ENCODE results near the gene PSG1. TPM values are rescaled to one million over a fixed set of nuclear protein-coding genes. Genes with fewer than 3 reads are reported as not detected.
"Not testable (repeated sequence)": the region's sequence is repeated elsewhere in the genome, so short reads cannot be mapped to it uniquely, and the experiment has no call there.

The PSG1 gene
- total RNA-seq, 2 experiments from 2014 or later: not detected

DNA sequence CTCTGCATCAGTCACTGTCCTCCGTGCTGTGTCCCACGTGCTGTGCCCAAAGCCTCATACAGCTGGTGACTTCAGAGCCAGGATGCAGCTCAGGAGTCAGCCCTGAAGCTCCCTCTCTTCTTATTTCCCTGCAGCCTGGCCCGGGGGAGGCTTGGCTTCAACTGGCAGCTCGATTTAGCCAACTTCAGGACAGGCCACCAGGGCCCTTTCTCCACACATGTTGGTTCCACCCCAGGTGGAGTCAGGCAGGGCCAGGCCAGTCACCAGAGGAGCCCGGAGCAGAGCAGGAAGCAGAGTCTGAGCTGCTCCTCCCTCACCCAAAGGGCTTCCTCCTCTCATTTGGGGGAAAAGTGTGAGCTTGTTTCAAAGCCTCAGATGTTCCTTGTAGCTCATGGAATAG, 26.6 kb upstream of the PSG1 start:
- H3K4me3 Mint-ChIP-seq; H3K4me1 Mint-ChIP-seq (ENCODE audit: low read depth): not testable (repeated sequence)

GRCh38 chr19:42900561-42900960, 21.0 kb upstream of the PSG1 start:
- H3K4me3 Mint-ChIP-seq; POLR2A ChIA-PET; H3K27me3 Mint-ChIP-seq (ENCODE audit: low read depth); CTCF ChIA-PET; H3K4me1 Mint-ChIP-seq (ENCODE audit: low read depth); ATAC-seq; DNase-seq; H3K27ac Mint-ChIP-seq; H3K9me3 Mint-ChIP-seq (ENCODE audit: insufficient read depth); H3K36me3 Mint-ChIP-seq (ENCODE audit: low read depth): not testable (repeated sequence)

More for the DNA sequence above, 26.6 kb upstream of the PSG1 start:
- ATAC-seq; CTCF ChIA-PET; H3K9me3 Mint-ChIP-seq (ENCODE audit: insufficient read depth); DNase-seq; H3K27ac Mint-ChIP-seq; POLR2A ChIA-PET; H3K27me3 Mint-ChIP-seq (ENCODE audit: low read depth); H3K36me3 Mint-ChIP-seq (ENCODE audit: low read depth): not testable (repeated sequence)

DNA sequence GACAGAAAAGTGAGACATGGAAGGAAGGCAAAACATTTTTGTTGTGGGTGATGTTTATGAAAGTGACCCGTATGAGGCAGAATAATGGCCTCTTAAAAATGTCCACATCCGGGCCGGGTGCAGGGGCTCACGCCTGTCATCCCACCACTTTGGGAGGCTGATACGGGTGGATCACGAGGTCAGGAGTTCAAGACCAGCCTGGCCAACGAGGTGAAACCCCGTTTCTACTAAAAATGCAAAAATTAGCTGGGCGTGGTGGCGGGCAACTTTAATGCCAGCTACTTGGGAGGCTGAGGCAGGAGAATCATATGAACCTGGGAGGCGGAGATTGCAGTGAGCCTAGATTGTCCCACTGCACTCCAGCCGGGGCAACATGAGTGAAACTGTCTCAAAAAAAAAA, 20.2 kb upstream of the PSG1 start:
- H3K4me1 Mint-ChIP-seq (ENCODE audit: low read depth); H3K4me3 Mint-ChIP-seq; H3K36me3 Mint-ChIP-seq (ENCODE audit: low read depth); H3K27me3 Mint-ChIP-seq (ENCODE audit: low read depth); ATAC-seq; H3K9me3 Mint-ChIP-seq (ENCODE audit: insufficient read depth); POLR2A ChIA-PET; CTCF ChIA-PET; DNase-seq; H3K27ac Mint-ChIP-seq: not testable (repeated sequence)

- H3K4me1 Mint-ChIP-seq (ENCODE audit: low read depth); H3K27ac Mint-ChIP-seq; ATAC-seq; H3K36me3 Mint-ChIP-seq (ENCODE audit: low read depth); DNase-seq; H3K9me3 Mint-ChIP-seq (ENCODE audit: insufficient read depth); H3K4me3 Mint-ChIP-seq; POLR2A ChIA-PET; CTCF ChIA-PET; H3K27me3 Mint-ChIP-seq (ENCODE audit: low read depth): not testable (repeated sequence)
Measured at GRCh38 chr19:42899110-42899509, 19.6 kb upstream of the PSG1 start.

DNA sequence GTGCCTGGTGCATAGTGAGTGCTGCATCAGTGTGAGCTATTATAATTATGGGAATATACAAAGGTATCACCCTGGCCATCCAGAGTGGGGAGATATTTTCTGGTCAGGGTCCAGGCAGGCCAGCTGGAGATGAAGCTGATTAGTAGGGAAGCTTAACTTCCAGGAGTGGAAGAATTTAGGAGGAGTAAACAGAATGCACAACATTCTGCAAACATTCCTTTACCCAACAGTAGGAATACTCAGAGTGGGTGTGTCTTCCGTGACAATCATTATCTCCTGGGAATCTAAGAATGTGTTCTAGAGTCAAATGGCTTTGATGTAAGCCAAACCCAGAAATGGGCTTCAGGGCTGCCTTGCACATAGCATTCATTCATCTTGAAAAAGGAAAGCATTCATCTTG, 19.1 kb upstream of the PSG1 start:
- H3K27ac Mint-ChIP-seq; POLR2A ChIA-PET; H3K9me3 Mint-ChIP-seq (ENCODE audit: insufficient read depth); H3K36me3 Mint-ChIP-seq (ENCODE audit: low read depth); H3K27me3 Mint-ChIP-seq (ENCODE audit: low read depth); CTCF ChIA-PET; H3K4me3 Mint-ChIP-seq; DNase-seq; ATAC-seq; H3K4me1 Mint-ChIP-seq (ENCODE audit: low read depth): not testable (repeated sequence)

GRCh38 chr19:42897729-42898128, 18.2 kb upstream of the PSG1 start:
- ATAC-seq; H3K9me3 Mint-ChIP-seq (ENCODE audit: insufficient read depth); H3K27me3 Mint-ChIP-seq (ENCODE audit: low read depth); CTCF ChIA-PET; H3K4me3 Mint-ChIP-seq; H3K27ac Mint-ChIP-seq; DNase-seq; POLR2A ChIA-PET; H3K36me3 Mint-ChIP-seq (ENCODE audit: low read depth); H3K4me1 Mint-ChIP-seq (ENCODE audit: low read depth): not testable (repeated sequence)

DNA sequence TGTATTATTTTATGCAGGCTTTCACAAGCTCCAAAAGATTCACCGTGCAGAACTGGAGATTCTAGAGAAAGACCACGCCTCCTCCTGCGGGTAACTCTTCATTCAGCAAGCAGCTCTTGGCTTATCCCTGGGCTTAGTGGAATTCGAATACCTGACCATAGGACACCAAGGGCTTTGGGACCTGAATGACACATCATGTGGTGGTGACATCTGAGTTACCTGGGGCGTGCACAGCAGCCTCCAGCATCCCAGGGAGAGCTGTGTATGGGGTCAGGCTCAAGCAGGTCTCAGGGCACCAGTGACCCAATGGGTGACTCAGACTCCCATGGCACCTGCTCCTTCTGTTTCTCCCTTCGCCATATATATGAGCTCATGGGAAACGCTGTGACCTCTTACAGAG, 10.9 kb upstream of the PSG1 start:
- CTCF ChIA-PET; H3K27ac Mint-ChIP-seq; H3K36me3 Mint-ChIP-seq (ENCODE audit: low read depth); H3K27me3 Mint-ChIP-seq (ENCODE audit: low read depth); H3K4me3 Mint-ChIP-seq; ATAC-seq; H3K9me3 Mint-ChIP-seq (ENCODE audit: insufficient read depth); H3K4me1 Mint-ChIP-seq (ENCODE audit: low read depth); POLR2A ChIA-PET; DNase-seq: not testable (repeated sequence)

- H3K4me3 Mint-ChIP-seq; DNase-seq; H3K4me1 Mint-ChIP-seq (ENCODE audit: low read depth); H3K27ac Mint-ChIP-seq; POLR2A ChIA-PET; H3K9me3 Mint-ChIP-seq (ENCODE audit: insufficient read depth); H3K36me3 Mint-ChIP-seq (ENCODE audit: low read depth); H3K27me3 Mint-ChIP-seq (ENCODE audit: low read depth); CTCF ChIA-PET; ATAC-seq: not testable (repeated sequence)
Measured at GRCh38 chr19:42887876-42888445, 8.4 kb upstream of the PSG1 start.

DNA sequence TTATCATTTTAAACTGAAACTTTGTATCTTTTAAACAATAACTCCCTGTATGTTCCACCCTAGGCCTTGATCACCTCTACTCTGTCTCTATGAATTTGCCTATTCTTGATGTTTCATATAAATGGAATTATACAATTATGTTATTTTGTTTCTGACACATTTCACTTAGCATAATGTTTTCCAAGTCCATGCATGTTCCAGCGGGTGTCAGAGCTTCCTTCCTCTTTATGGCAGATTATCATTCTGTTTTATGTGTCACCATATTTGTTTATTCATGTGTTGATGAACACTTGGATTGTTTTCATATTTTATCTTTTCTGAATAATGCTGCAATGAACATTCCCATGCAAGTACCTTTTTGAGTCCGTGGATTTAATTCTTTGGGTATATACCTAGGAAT, 3.2 kb upstream of the PSG1 start:
- H3K9me3 Mint-ChIP-seq (ENCODE audit: insufficient read depth); CTCF ChIA-PET; H3K27ac Mint-ChIP-seq; DNase-seq; H3K4me1 Mint-ChIP-seq (ENCODE audit: low read depth); H3K27me3 Mint-ChIP-seq (ENCODE audit: low read depth); H3K4me3 Mint-ChIP-seq; H3K36me3 Mint-ChIP-seq (ENCODE audit: low read depth); ATAC-seq; POLR2A ChIA-PET: not testable (repeated sequence)

- H3K9me3 Mint-ChIP-seq (ENCODE audit: insufficient read depth); ATAC-seq; H3K27ac Mint-ChIP-seq; H3K27me3 Mint-ChIP-seq (ENCODE audit: low read depth); H3K4me3 Mint-ChIP-seq; DNase-seq; CTCF ChIA-PET; H3K4me1 Mint-ChIP-seq (ENCODE audit: low read depth); POLR2A ChIA-PET; H3K36me3 Mint-ChIP-seq (ENCODE audit: low read depth): not testable (repeated sequence)
Measured at GRCh38 chr19:42882010-42882409, 2.5 kb upstream of the PSG1 start.

DNA sequence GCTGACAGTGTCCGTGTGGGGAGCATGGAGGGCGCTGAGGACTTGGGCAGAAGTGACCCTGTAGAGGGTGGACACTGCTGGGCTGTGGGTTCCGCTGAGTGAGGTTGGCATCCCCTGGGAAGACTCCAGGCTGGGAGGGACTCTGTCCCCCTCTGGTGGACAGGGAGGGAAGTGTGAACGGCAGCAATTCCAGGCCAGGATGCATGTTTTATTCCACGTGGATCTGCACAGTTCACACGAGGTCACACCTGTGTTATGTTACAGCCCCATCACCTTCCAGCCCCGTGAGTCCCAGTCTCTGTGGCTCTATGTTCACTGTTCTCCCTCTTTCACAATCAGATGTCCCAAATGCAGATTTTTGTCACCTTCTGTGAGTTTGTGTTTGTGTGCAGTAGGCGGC, 1.8 kb upstream of the PSG1 start:
- ATAC-seq; H3K27me3 Mint-ChIP-seq (ENCODE audit: low read depth); H3K9me3 Mint-ChIP-seq (ENCODE audit: insufficient read depth); DNase-seq; H3K4me3 Mint-ChIP-seq; H3K36me3 Mint-ChIP-seq (ENCODE audit: low read depth); POLR2A ChIA-PET; H3K27ac Mint-ChIP-seq; H3K4me1 Mint-ChIP-seq (ENCODE audit: low read depth); CTCF ChIA-PET: not testable (repeated sequence)

GRCh38 chr19:42880621-42881020, 1.1 kb upstream of the PSG1 start:
- ATAC-seq; H3K9me3 Mint-ChIP-seq (ENCODE audit: insufficient read depth); H3K27ac Mint-ChIP-seq; H3K4me3 Mint-ChIP-seq; H3K4me1 Mint-ChIP-seq (ENCODE audit: low read depth); H3K27me3 Mint-ChIP-seq (ENCODE audit: low read depth); DNase-seq; POLR2A ChIA-PET; H3K36me3 Mint-ChIP-seq (ENCODE audit: low read depth); CTCF ChIA-PET: not testable (repeated sequence)

- CTCF ChIA-PET; H3K4me3 Mint-ChIP-seq; H3K4me1 Mint-ChIP-seq (ENCODE audit: low read depth); ATAC-seq; H3K27me3 Mint-ChIP-seq (ENCODE audit: low read depth); H3K36me3 Mint-ChIP-seq (ENCODE audit: low read depth); H3K27ac Mint-ChIP-seq; DNase-seq; H3K9me3 Mint-ChIP-seq (ENCODE audit: insufficient read depth): not testable (repeated sequence)
- POLR2A ChIA-PET: interaction anchor here (0.6 kb wide), 1 partner anchor 24 kb away, joined by 4 read pairs; no protein-coding TSS in a partner anchor
Measured at GRCh38 chr19:42876596-42876995, 2.9 kb downstream of the PSG1 start.
